Loucy (cell line): ENCODE measurements around the gene NOL4L.

Experiments used
- H2AFZ ChIP-seq: fragments of 200-600 bp; sonication (generic); 2 replicates; pipeline ENCODE4 v1.6.0; 2016; ENCODE audit warnings: antibody characterized with exemption, mild to moderate bottlenecking, low read length, moderate library complexity
- H3F3A ChIP-seq: fragments of 200-600 bp; 2 replicates; pipeline ENCODE4 v1.6.0; 2016; ENCODE audit warnings: antibody characterized with exemption, low read depth, mild to moderate bottlenecking
- H3K27me3 ChIP-seq: fragments of 200-600 bp; sonication (generic); 2 replicates; pipeline ENCODE4 v1.6.1; 2014; ENCODE audit warnings: low read length, mild to moderate bottlenecking; ENCODE audit not compliant: insufficient read depth, poor library complexity, severe bottlenecking
- H3K36me3 ChIP-seq: fragments of 200-600 bp; sonication (generic); 2 replicates; pipeline ENCODE4 v1.6.1; 2016; ENCODE audit warnings: low read length; ENCODE audit not compliant: insufficient read depth
- H3K4me1 ChIP-seq: fragments of 200-600 bp; sonication (generic); 2 replicates; pipeline ENCODE4 v1.5.1; 2014; ENCODE audit warnings: low read length, mild to moderate bottlenecking; ENCODE audit not compliant: insufficient read depth, poor library complexity, severe bottlenecking
- H3K4me2 ChIP-seq: fragments of 200-600 bp; sonication (generic); 2 replicates; pipeline ENCODE4 v1.6.0; 2014; ENCODE audit warnings: antibody characterized with exemption, low read length, low read depth, mild to moderate bottlenecking; ENCODE audit not compliant: poor library complexity, severe bottlenecking
- H3K4me3 ChIP-seq: fragments of 200-600 bp; sonication (generic); 2 replicates; pipeline ENCODE4 v1.5.1; 2014; ENCODE audit warnings: low read length, mild to moderate bottlenecking, mixed read lengths; ENCODE audit not compliant: poor library complexity, severe bottlenecking
- H3K79me2 ChIP-seq: fragments of 200-600 bp; sonication (generic); 2 replicates; pipeline ENCODE4 v1.6.1; 2014; ENCODE audit warnings: low read length; ENCODE audit not compliant: insufficient read depth
- H3K9ac ChIP-seq: fragments of 200-600 bp; sonication (generic); 2 replicates; pipeline ENCODE4 v1.6.0; 2014; ENCODE audit warnings: mild to moderate bottlenecking, low read depth, low read length, moderate library complexity; ENCODE audit not compliant: poor library complexity, severe bottlenecking
- H3K9me2 ChIP-seq: fragments of 200-600 bp; sonication (generic); replicated peaks from 2 replicates; pipeline ENCODE4 v1.6.1; 2016; ENCODE audit warnings: low read depth, low read length, mixed read lengths
- H3K9me3 ChIP-seq: fragments of 200-600 bp; sonication (generic); 2 replicates; pipeline ENCODE4 v1.6.1; 2014; ENCODE audit warnings: mild to moderate bottlenecking, antibody characterized with exemption, low read length, low read depth; ENCODE audit not compliant: insufficient read depth
- H4K20me1 ChIP-seq: fragments of 200-600 bp; sonication (generic); 2 replicates; pipeline ENCODE4 v1.6.0; 2014; ENCODE audit warnings: antibody characterized with exemption, low read length, mild to moderate bottlenecking; ENCODE audit not compliant: insufficient read depth, poor library complexity, severe bottlenecking
- EZH2phosphoT487 ChIP-seq: fragments of 200-600 bp; IDR thresholded peaks from 2 replicates; pipeline ENCODE4 v1.6.1; 2018; ENCODE audit warnings: antibody characterized with exemption, mild to moderate bottlenecking, moderate library complexity, borderline replicate concordance
- TF ChIP-seq, protein P1 (sequence below): fragments of 200-600 bp; sonication (generic); conservative IDR thresholded peaks from 2 replicates; pipeline ENCODE4 v1.5.1; 2014; ENCODE audit warnings: mild to moderate bottlenecking, antibody characterized with exemption, low read length

NOL4L gene

GRCh38 chr20:32450484-32451061 is 134.6 kb downstream of the NOL4L start:
- H4K20me1 ChIP-seq: peaks cover 12% of the 10 kb centered on the region
- no peak overlapping the region for H3K4me2 ChIP-seq
- no peaks in the 10 kb centered on the region for H3K27me3 ChIP-seq
- peaks cover 9% of the 10 kb centered on the region for H3K4me1 ChIP-seq
- H3K79me2 ChIP-seq: peaks cover 4% of the 10 kb centered on the region; the same call in 1 of the 2 replicates
- no peaks in the 10 kb centered on the region for H3K9me3 ChIP-seq
- no peak overlapping the region for H3K4me3 ChIP-seq
- no peaks in the 10 kb centered on the region for H3F3A ChIP-seq
- H3K36me3 ChIP-seq: peaks cover 99% of the 10 kb centered on the region; the same call in 1 of the 2 replicates
- H3K9me2 ChIP-seq: no peaks in the 10 kb centered on the region
- no peak overlapping the region for H3K9ac ChIP-seq
- H2AFZ ChIP-seq: no peak overlapping the region
- TF ChIP-seq, protein P1, sequence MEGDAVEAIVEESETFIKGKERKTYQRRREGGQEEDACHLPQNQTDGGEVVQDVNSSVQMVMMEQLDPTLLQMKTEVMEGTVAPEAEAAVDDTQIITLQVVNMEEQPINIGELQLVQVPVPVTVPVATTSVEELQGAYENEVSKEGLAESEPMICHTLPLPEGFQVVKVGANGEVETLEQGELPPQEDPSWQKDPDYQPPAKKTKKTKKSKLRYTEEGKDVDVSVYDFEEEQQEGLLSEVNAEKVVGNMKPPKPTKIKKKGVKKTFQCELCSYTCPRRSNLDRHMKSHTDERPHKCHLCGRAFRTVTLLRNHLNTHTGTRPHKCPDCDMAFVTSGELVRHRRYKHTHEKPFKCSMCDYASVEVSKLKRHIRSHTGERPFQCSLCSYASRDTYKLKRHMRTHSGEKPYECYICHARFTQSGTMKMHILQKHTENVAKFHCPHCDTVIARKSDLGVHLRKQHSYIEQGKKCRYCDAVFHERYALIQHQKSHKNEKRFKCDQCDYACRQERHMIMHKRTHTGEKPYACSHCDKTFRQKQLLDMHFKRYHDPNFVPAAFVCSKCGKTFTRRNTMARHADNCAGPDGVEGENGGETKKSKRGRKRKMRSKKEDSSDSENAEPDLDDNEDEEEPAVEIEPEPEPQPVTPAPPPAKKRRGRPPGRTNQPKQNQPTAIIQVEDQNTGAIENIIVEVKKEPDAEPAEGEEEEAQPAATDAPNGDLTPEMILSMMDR: no peak

DNA sequence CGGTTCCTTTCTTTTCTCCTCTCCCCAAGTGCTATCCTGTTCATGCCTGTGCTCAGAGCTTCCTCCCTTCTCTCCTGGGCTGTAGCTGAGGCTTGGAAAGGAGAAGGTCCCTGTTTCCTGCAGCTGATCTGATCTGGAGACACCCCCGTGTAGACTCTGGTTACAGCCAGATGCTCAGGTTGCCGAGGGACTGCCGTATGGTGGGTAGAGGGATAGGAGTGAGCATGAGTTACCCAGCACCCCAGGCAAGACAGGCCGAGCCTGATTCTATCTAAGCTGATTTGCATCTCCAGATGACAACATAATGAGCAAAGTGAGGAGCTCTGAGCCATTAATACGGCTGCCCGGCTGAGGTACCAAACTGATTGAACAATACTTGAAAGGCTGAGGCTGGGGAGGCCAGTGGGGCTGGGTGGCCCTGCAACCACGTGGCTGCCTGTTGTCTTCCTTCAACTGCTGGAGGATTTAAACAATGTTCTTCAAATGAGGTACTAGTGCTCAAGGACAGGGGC is 135.2 kb downstream of the NOL4L start:
- TF ChIP-seq, protein P1: no peak
- no peak for TF ChIP-seq EZH2phosphoT487
- Histone ChIP-seq H3K79me2 (no peaks in the 10 kb centered on the region), H3K9me2 (no peaks in the 10 kb centered on the region), H3K4me3 (no peak overlapping the region), H2AFZ (no peak overlapping the region), H3K4me2 (no peak overlapping the region), H3K9me3 (no peaks in the 10 kb centered on the region), H3K36me3 (peaks cover 99% of the 10 kb centered on the region; the same call in 1 of the 2 replicates), H3K4me1 (peaks cover 9% of the 10 kb centered on the region), H3F3A (no peaks in the 10 kb centered on the region), H4K20me1 (peaks cover 6% of the 10 kb centered on the region), H3K27me3 (no peaks in the 10 kb centered on the region), H3K9ac (no peak overlapping the region)

GRCh38 chr20:32449057-32449889 is 135.9 kb downstream of the NOL4L start:
- Histone ChIP-seq H3K27me3 (no peaks in the 10 kb centered on the region), H3K4me1 (peaks cover 9% of the 10 kb centered on the region), H4K20me1 (no peaks in the 10 kb centered on the region), H3K9me2 (no peaks in the 10 kb centered on the region), H3K4me2 (no peak overlapping the region), H3K36me3 (peaks cover 99% of the 10 kb centered on the region; the same call in 1 of the 2 replicates), H3K9ac (no peak overlapping the region), H3F3A (no peaks in the 10 kb centered on the region), H3K9me3 (no peaks in the 10 kb centered on the region), H3K4me3 (no peak overlapping the region), H3K79me2 (no peaks in the 10 kb centered on the region), H2AFZ (no peak overlapping the region)
- TF ChIP-seq, protein P1: no peak
- no peak for TF ChIP-seq EZH2phosphoT487
